HepG2 (cell line): ENCODE measurements around the gene FSCN2. TPM values are rescaled to one million over a fixed set of nuclear protein-coding genes. Genes with fewer than 3 reads are reported as not detected.

ENCODE experiments used
- CBX5 ChIP-seq: sonication (generic); formaldehyde crosslinking; IDR thresholded peaks from 2 replicates; pipeline ENCODE4 v1.4.0; 2020; ENCODE audit warnings: missing genetic modification reagents, borderline replicate concordance
- CCDC6 ChIP-seq: sonication (generic); formaldehyde crosslinking; IDR thresholded peaks from 2 replicates; pipeline ENCODE4 v1.8.1; 2022; ENCODE audit warnings: mild to moderate bottlenecking, missing genetic modification reagents, moderate library complexity
- CENPX ChIP-seq: sonication (generic); formaldehyde crosslinking; IDR thresholded peaks from 2 replicates; pipeline ENCODE4 v1.9.0; 2021; ENCODE audit warnings: mild to moderate bottlenecking, missing genetic modification reagents, moderate library complexity
- FOXC1 ChIP-seq: sonication (generic); formaldehyde crosslinking; IDR thresholded peaks from 2 replicates; pipeline ENCODE4 v1.8.0; 2022; ENCODE audit warnings: mild to moderate bottlenecking, missing genetic modification reagents, borderline replicate concordance
- FOXJ3 ChIP-seq: sonication (generic); formaldehyde crosslinking; IDR thresholded peaks from 2 replicates; pipeline ENCODE4 v1.4.0; 2020; ENCODE audit warnings: missing genetic modification reagents, mild to moderate bottlenecking, borderline replicate concordance
- HNF4G ChIP-seq, 2 experiments: sonication (generic) in 1 of 2; formaldehyde crosslinking in 1 of 2; IDR thresholded peaks; 2 replicates each; pipeline versions ENCODE4 v1.4.0 to v1.6.1; 2011 to 2020; ENCODE audit warnings: borderline replicate concordance in 2 of 2, low read depth in 2 of 2, mild to moderate bottlenecking in 2 of 2, low read length in 1 of 2, missing genetic modification reagents in 1 of 2, moderate library complexity in 1 of 2
- HOXA5 ChIP-seq: sonication (generic); formaldehyde crosslinking; IDR thresholded peaks from 2 replicates; pipeline ENCODE4 v1.4.0; 2020; ENCODE audit warnings: missing genetic modification reagents
- KDM1A ChIP-seq: IDR thresholded peaks from 2 replicates; pipeline ENCODE4 v1.6.1; 2016; ENCODE audit warnings: missing compliant biosample characterization
- KDM3A ChIP-seq: IDR thresholded peaks from 2 replicates; pipeline ENCODE4 v1.6.1; 2018; ENCODE audit warnings: low read depth, missing compliant biosample characterization
- MTF2 ChIP-seq: sonication (generic); formaldehyde crosslinking; IDR thresholded peaks from 2 replicates; pipeline ENCODE4 v1.5.0; 2020; ENCODE audit warnings: missing genetic modification reagents, borderline replicate concordance
- NFE2L1 ChIP-seq: sonication (generic); formaldehyde crosslinking; IDR thresholded peaks from 2 replicates; pipeline ENCODE4 v1.4.0; 2020; ENCODE audit warnings: missing genetic modification reagents, mild to moderate bottlenecking, borderline replicate concordance
- NFIB ChIP-seq: sonication (generic); formaldehyde crosslinking; IDR thresholded peaks from 2 replicates; pipeline ENCODE4 v1.9.0; 2021; ENCODE audit warnings: missing genetic modification reagents, mild to moderate bottlenecking, borderline replicate concordance
- RBAK ChIP-seq: sonication (generic); formaldehyde crosslinking; IDR thresholded peaks from 2 replicates; pipeline ENCODE4 v1.5.1; 2020; ENCODE audit warnings: mild to moderate bottlenecking, missing genetic modification reagents
- TCF7 ChIP-seq: sonication (generic); IDR thresholded peaks from 2 replicates; pipeline ENCODE4 v1.6.1; 2016; ENCODE audit warnings: antibody characterized with exemption, low read depth
- ZNF251 ChIP-seq: sonication (generic); formaldehyde crosslinking; IDR thresholded peaks from 2 replicates; pipeline ENCODE4 v1.9.0; 2021; ENCODE audit warnings: mild to moderate bottlenecking, missing genetic modification reagents
- ZNF274 ChIP-seq: sonication (generic); formaldehyde crosslinking; IDR thresholded peaks from 2 replicates; pipeline ENCODE4 v1.5.1; 2020; ENCODE audit warnings: mild to moderate bottlenecking, missing genetic modification reagents
- ZNF572 ChIP-seq: sonication (generic); formaldehyde crosslinking; IDR thresholded peaks from 2 replicates; pipeline ENCODE4 v1.5.1; 2020; ENCODE audit warnings: mild to moderate bottlenecking, missing genetic modification reagents
- ZNF670 ChIP-seq: sonication (generic); formaldehyde crosslinking; IDR thresholded peaks from 2 replicates; pipeline ENCODE4 v1.8.0; 2022; ENCODE audit warnings: mild to moderate bottlenecking, missing genetic modification reagents, borderline replicate concordance
- ZNF737 ChIP-seq: sonication (generic); formaldehyde crosslinking; IDR thresholded peaks from 2 replicates; pipeline ENCODE4 v1.5.0; 2020; ENCODE audit warnings: missing genetic modification reagents, mild to moderate bottlenecking, borderline replicate concordance
- polyA plus RNA-seq, 8 experiments: library from polyadenylated mRNA; depleted of rRNA in 3 of 8; stranded (reverse) in 7 of 8; unstranded in 1 of 8; fragments of >200 nt; fragmentation: Illumina TruSeq in 4 of 8; extraction: Trizol in 4 of 8; gene quantifications; 2 replicates each; pipeline versions ENCODE4 v1.2.1 to v1.2.3, GENCODE V29; 2011 to 2016; ENCODE audit warnings: low read depth in 4 of 8, missing spikeins in 1 of 8, mixed read lengths in 1 of 8; ENCODE audit not compliant: insufficient read depth in 1 of 8
- total RNA-seq, 5 experiments: library from RNA; depleted of rRNA; stranded (reverse); fragments of >200 nt; fragmentation: Illumina TruSeq; extraction: Trizol; gene quantifications; 2 replicates each; pipeline ENCODE4 v1.2.3, GENCODE V29; 2016; ENCODE audit warnings: low read depth in 1 of 5
- TF ChIP-seq, protein P1 (sequence below): sonication (generic); formaldehyde crosslinking; IDR thresholded peaks from 2 replicates; pipeline ENCODE4 v1.4.0; 2020; ENCODE audit warnings: missing genetic modification reagents
- TF ChIP-seq, protein P2 (sequence below): sonication (generic); formaldehyde crosslinking; IDR thresholded peaks from 2 replicates; pipeline ENCODE4 v1.4.0; 2020; ENCODE audit warnings: missing genetic modification reagents
- TF ChIP-seq, protein P3 (sequence below): sonication (generic); formaldehyde crosslinking; IDR thresholded peaks from 2 replicates; pipeline ENCODE4 v1.4.0; 2020; ENCODE audit warnings: missing genetic modification reagents

FSCN2 gene
- total and polyA plus RNA-seq, 2 of the 13 experiments (the other 11 are each of a cell fraction or from before 2014, with no cell fraction given) = 0.09 TPM; not detected in 1

DNA sequence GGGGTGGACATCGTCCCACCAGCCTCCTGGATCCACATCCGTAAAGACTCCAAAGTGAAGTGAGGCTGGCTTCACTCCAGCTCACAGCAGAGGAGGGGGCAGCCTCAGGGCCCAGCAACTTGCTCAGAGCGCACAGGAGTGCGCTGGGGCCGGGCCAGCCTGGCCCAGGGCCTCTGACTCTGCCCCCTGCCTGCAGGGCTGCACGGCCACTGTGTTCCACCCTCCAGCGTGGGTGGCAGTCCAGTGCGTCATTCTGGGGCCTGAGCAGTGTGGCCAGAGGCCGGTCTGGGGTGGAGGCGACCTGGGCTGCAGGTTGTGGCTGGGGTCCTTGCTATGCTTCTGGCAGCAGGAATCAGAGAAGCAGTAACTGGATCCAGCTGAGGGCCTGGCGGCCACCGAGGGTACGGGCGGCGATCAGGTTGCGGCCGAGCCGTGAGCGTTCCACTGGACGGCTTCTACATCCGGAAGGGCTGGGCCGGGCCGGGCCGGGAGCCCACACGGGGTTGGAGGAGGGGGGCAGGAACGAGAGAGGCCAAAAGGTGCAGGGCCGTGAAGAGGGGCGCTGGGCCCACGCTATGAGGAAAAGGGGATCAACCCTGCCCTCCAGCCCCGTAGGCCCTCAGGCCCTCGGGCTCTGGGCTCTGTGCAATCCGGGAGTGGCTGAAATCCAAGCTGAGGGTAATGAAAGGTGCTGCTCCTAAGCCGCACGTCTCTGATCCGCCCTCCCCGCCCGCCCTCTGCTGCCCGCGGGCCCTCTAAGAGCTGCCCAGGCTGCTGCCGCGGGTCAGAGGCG is at the start of gene FSCN2 (continued):
- TF ChIP-seq, protein P1, sequence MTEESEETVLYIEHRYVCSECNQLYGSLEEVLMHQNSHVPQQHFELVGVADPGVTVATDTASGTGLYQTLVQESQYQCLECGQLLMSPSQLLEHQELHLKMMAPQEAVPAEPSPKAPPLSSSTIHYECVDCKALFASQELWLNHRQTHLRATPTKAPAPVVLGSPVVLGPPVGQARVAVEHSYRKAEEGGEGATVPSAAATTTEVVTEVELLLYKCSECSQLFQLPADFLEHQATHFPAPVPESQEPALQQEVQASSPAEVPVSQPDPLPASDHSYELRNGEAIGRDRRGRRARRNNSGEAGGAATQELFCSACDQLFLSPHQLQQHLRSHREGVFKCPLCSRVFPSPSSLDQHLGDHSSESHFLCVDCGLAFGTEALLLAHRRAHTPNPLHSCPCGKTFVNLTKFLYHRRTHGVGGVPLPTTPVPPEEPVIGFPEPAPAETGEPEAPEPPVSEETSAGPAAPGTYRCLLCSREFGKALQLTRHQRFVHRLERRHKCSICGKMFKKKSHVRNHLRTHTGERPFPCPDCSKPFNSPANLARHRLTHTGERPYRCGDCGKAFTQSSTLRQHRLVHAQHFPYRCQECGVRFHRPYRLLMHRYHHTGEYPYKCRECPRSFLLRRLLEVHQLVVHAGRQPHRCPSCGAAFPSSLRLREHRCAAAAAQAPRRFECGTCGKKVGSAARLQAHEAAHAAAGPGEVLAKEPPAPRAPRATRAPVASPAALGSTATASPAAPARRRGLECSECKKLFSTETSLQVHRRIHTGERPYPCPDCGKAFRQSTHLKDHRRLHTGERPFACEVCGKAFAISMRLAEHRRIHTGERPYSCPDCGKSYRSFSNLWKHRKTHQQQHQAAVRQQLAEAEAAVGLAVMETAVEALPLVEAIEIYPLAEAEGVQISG (CRISPR knock-in tag) = peak; percentile 28; the same call in 1 of the 2 replicates
- TF ChIP-seq KDM1A (no peak), FOXJ3 (CRISPR knock-in tag) (no peak), ZNF251 (no peak), HOXA5 (CRISPR knock-in tag) (no peak), ZNF670 (CRISPR knock-in tag) (no peak), ZNF572 (CRISPR knock-in tag) (no peak), ZNF274 (CRISPR knock-in tag) (no peak), ZNF737 (CRISPR knock-in tag) (no peak), FOXC1 (CRISPR knock-in tag) (no peak), NFE2L1 (no peak), TCF7 (no peak), CENPX (no peak), MTF2 (0 out of 2 replicates have a peak, but pooled peaks have one; percentile 77), NFIB (CRISPR knock-in tag) (no peak), RBAK (CRISPR knock-in tag) (no peak), KDM3A (0 out of 2 replicates have a peak, but pooled peaks have one; percentile 12), HNF4G (IDR thresholded peaks at IDR 0.05; ENCODE audit: borderline replicate concordance, low read depth, low read length) (no peak), HNF4G (CRISPR knock-in tag; IDR thresholded peaks at IDR 0.05; ENCODE audit: borderline replicate concordance, low read depth) (no peak), CBX5 (CRISPR knock-in tag) (no peak), CCDC6 (CRISPR knock-in tag) (no peak)
- TF ChIP-seq, protein P2, sequence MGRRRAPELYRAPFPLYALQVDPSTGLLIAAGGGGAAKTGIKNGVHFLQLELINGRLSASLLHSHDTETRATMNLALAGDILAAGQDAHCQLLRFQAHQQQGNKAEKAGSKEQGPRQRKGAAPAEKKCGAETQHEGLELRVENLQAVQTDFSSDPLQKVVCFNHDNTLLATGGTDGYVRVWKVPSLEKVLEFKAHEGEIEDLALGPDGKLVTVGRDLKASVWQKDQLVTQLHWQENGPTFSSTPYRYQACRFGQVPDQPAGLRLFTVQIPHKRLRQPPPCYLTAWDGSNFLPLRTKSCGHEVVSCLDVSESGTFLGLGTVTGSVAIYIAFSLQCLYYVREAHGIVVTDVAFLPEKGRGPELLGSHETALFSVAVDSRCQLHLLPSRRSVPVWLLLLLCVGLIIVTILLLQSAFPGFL (CRISPR knock-in tag) = no peak
- TF ChIP-seq, protein P3, sequence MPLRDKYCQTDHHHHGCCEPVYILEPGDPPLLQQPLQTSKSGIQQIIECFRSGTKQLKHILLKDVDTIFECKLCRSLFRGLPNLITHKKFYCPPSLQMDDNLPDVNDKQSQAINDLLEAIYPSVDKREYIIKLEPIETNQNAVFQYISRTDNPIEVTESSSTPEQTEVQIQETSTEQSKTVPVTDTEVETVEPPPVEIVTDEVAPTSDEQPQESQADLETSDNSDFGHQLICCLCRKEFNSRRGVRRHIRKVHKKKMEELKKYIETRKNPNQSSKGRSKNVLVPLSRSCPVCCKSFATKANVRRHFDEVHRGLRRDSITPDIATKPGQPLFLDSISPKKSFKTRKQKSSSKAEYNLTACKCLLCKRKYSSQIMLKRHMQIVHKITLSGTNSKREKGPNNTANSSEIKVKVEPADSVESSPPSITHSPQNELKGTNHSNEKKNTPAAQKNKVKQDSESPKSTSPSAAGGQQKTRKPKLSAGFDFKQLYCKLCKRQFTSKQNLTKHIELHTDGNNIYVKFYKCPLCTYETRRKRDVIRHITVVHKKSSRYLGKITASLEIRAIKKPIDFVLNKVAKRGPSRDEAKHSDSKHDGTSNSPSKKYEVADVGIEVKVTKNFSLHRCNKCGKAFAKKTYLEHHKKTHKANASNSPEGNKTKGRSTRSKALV (CRISPR knock-in tag) = peak; percentile 85
